Neural crest cell (in vitro differentiated cells): ENCODE measurements around the gene TMEM94. TPM values are rescaled to one million over a fixed set of nuclear protein-coding genes. Genes with fewer than 3 reads are reported as not detected.
"Not testable (repeated sequence)": the region's sequence is repeated elsewhere in the genome, so short reads cannot be mapped to it uniquely, and the experiment has no call there.

Experiments
- DNase-seq: peaks from one replicate; pipeline ENCODE4 v3.0.0; 2021; ENCODE audit warnings: low read depth, mixed read lengths, low spot score
- H3K27ac Mint-ChIP-seq: one replicate; pipeline ENCODE4 v1.8.0; 2021; ENCODE audit warnings: mild to moderate bottlenecking, mixed read lengths; ENCODE audit not compliant: unreplicated experiment
- H3K27me3 Mint-ChIP-seq: 2 replicates; pipeline ENCODE4 v1.8.0; 2021; ENCODE audit warnings: low read depth, mild to moderate bottlenecking, mixed read lengths
- H3K36me3 Mint-ChIP-seq: 2 replicates; pipeline ENCODE4 v1.8.0; 2021; ENCODE audit warnings: low read depth, mild to moderate bottlenecking, mixed read lengths
- H3K4me1 Mint-ChIP-seq: 2 replicates; pipeline ENCODE4 v1.8.0; 2021; ENCODE audit warnings: mixed read lengths
- H3K4me3 Mint-ChIP-seq: one replicate; pipeline ENCODE4 v1.8.0; 2021; ENCODE audit warnings: mild to moderate bottlenecking, mixed read lengths
- H3K9me3 Mint-ChIP-seq: 2 replicates; pipeline ENCODE4 v1.8.0; 2021; ENCODE audit warnings: mixed read lengths
- total RNA-seq: library from RNA; stranded (reverse); gene quantifications from 2 replicates; pipeline ENCODE4 v1.2.1, GENCODE V29; 2021
- TF ChIP-seq, protein P1 (sequence below): fragments of 200-600 bp; sonication (generic); conservative IDR thresholded peaks from 2 replicates; pipeline ENCODE4 v1.5.0; 2021; ENCODE audit warnings: antibody characterized with exemption, mild to moderate bottlenecking

The TMEM94 gene
- total RNA-seq, 1 donor from 2014 or later: 131 TPM

DNA sequence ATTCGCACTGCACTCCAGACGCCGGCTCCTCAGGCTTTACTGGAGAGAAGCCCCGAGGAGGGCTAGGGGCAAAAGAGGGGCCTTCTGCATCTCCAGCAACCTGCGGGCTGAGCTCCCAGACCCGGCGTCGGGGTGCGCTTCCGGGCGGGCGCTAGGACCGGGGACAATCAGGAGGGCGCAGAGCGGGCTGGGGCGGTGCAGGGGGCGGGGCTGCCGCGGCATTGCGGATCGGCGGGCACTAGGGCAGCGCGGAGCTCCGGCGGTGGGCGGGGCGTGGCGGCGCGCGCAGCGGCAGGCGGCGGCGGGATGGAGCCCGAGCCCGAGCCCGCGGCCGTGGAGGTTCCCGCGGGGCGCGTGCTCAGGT, 59.8 kb downstream of the TMEM94 start, which contains the start of gene TSEN54:
TSS of gene TSEN54 (plus strand) at position 274 of the 364 bp plus-strand sequence. CDS start at position 307, 33 bp downstream.
- Mint-ChIP-seq H3K27ac (no peak within 1 kb of the TSS), H3K36me3 (peaks cover 3% of the 10 kb centered on the region), H3K9me3 (no peaks in the 10 kb centered on the region), H3K4me3 (peak within 1 kb of the TSS; percentile 91), H3K4me1 (peaks cover 32% of the 10 kb centered on the region), H3K27me3 (no peaks in the 10 kb centered on the region)
- DNase-seq: peak; percentile 88
- TF ChIP-seq, protein P1, sequence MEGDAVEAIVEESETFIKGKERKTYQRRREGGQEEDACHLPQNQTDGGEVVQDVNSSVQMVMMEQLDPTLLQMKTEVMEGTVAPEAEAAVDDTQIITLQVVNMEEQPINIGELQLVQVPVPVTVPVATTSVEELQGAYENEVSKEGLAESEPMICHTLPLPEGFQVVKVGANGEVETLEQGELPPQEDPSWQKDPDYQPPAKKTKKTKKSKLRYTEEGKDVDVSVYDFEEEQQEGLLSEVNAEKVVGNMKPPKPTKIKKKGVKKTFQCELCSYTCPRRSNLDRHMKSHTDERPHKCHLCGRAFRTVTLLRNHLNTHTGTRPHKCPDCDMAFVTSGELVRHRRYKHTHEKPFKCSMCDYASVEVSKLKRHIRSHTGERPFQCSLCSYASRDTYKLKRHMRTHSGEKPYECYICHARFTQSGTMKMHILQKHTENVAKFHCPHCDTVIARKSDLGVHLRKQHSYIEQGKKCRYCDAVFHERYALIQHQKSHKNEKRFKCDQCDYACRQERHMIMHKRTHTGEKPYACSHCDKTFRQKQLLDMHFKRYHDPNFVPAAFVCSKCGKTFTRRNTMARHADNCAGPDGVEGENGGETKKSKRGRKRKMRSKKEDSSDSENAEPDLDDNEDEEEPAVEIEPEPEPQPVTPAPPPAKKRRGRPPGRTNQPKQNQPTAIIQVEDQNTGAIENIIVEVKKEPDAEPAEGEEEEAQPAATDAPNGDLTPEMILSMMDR: no peak

DNA sequence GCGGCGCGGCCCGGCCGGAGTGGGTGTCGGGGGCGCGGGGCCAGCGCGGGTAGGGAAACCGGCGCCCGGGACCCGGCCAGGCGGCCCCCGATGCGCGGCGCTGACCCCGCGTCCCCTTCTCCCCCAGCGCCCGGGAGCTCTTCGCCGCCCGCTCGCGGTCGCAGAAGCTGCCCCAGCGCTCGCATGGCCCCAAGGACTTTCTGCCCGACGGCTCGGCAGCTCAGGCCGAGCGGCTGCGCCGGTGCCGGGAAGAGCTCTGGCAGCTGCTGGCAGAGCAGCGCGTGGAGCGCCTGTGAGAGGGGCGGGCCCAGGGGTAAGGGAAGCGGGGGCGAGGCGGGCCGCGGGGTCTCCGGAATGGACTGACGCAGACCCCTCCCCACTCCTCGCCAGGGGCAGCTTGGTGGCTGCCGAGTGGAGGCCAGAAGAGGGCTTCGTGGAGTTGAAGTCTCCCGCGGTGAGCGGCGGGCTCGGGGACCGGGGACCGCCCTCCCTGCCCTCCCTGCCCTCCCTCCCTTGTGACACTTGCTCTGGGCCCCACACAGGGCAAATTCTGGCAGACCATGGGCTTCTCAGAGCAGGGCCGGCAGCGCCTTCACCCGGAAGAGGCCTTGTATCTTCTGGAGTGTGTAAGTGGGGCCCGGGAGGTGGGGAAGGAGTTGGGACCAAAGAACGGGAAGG, 60.3 kb downstream of the TMEM94 start:
- H3K4me3 Mint-ChIP-seq: peak overlapping the region; percentile 90
- H3K27me3 Mint-ChIP-seq: no peaks in the 10 kb centered on the region
- H3K27ac Mint-ChIP-seq: no peak overlapping the region
- TF ChIP-seq, protein P1: no peak
- peaks cover 3% of the 10 kb centered on the region for H3K36me3 Mint-ChIP-seq
- DNase-seq: peak; percentile 50
- peaks cover 32% of the 10 kb centered on the region for H3K4me1 Mint-ChIP-seq
- H3K9me3 Mint-ChIP-seq: no peaks in the 10 kb centered on the region

DNA sequence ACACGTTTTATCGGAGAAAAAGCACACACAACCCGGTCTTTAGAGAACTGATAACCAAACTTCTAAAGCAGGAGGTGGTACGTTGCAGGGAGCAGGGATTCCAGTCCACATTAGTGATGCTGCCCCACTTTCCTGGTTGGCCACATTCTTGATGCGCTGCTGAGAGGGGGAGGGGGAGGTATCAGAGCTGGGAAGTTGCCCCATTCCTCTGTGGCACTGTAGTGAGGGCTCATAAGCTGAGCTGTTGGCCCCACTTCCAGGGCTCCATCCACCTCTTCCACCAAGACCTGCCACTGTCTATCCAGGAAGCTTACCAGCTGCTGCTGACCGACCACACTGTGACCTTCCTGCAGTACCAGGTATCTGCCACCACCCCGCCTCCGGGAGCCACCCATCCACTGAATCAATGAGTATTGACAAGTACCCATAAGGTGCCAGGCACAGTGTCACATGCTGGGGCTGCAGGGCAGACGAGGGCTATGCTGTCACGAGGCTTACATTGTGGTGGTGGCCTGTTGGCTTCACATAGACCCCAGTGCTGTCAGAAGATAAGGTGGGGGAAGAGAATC, 60.9 kb downstream of the TMEM94 start:
- no peak for DNase-seq
- Mint-ChIP-seq H3K27ac (no peak overlapping the region), H3K4me3 (peak overlapping the region; percentile 90), H3K27me3 (no peaks in the 10 kb centered on the region), H3K4me1 (peaks cover 30% of the 10 kb centered on the region), H3K9me3 (no peaks in the 10 kb centered on the region), H3K36me3 (peaks cover 3% of the 10 kb centered on the region)
- TF ChIP-seq, protein P1: no peak

DNA sequence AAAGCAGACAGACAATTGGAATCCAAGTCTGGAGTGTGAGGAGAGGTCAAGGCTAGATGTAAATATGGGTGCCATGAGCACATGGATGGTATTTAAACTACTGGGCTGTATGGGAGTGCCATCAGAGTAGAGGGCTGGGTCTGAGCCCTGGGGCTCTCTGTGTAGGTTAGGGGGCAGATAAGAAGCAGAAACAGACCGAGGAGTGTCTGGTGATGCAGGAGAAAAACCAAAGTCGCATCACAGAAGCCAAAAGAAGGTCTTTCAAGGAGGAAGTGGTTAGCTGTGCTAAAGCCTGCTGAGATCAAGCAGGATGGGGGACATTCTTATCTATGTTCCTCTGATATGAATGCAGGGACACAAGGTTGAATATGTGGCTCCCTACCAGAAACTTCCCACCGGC, 61.8 kb downstream of the TMEM94 start:
- no peak overlapping the region for H3K27ac Mint-ChIP-seq
- TF ChIP-seq, protein P1: no peak

DNA sequence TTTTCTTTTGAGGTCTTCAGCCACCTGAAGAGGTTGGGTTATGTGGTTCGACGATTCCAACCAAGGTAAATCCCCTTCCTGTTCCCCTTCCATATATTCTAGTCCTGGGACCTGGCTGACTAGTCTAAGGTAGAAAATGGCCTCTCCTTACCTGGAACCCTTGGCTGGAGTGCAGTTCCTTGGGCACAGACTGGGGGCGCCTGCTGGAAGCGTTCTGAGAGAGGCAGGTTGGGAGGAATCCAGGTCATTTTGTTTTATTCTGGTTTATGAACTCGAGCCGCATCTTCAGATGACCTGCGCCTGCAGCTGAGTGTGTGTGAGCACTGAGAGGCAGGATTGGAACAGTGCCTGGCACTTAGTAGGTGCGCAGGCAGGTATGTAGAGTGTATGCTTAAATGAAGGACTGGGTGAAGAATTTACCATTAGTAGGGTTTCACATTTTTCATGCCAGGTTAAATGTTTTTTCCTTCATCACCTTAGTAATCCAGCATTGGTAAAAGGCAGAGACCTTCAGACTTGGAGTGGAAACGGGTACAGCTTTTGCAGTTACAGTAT, 62.6 kb downstream of the TMEM94 start:
- Mint-ChIP-seq H3K27me3 (no peaks in the 10 kb centered on the region), H3K4me1 (peaks cover 18% of the 10 kb centered on the region), H3K27ac (no peak overlapping the region), H3K4me3 (peak overlapping the region; percentile 47), H3K9me3 (no peaks in the 10 kb centered on the region), H3K36me3 (peaks cover 8% of the 10 kb centered on the region)
- TF ChIP-seq, protein P1: no peak
- no peak for DNase-seq

More for the DNA sequence above, 61.8 kb downstream of the TMEM94 start:
- Mint-ChIP-seq H3K36me3 (peaks cover 7% of the 10 kb centered on the region), H3K9me3 (no peaks in the 10 kb centered on the region), H3K4me1 (peaks cover 25% of the 10 kb centered on the region), H3K4me3 (peak overlapping the region; percentile 90), H3K27me3 (no peaks in the 10 kb centered on the region)
- no peak for DNase-seq

DNA sequence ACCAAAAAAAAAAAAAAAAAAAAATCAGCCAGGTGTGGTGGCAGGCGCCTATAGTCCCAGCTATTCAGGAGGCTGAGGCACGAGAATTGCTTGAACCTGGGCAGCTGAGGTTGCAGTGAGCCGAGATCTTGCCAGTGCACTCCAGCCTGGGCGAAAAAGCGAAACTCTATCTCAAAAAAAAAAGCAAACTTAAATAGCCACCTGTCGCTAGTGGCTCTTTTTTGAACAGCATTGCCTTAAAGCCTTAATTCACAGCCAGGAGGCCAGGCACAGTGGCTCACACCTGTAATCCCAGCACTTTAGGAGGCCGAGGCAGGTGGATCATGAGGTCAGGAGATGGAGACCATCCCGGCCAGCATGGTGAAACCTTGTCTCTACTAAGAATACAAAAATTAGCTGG, 64.0 kb downstream of the TMEM94 start:
- peaks cover 16% of the 10 kb centered on the region for H3K4me1 Mint-ChIP-seq
- DNase-seq, H3K27ac Mint-ChIP-seq, H3K9me3 Mint-ChIP-seq, H3K27me3 Mint-ChIP-seq, H3K4me3 Mint-ChIP-seq, H3K36me3 Mint-ChIP-seq: not testable (repeated sequence)
